ENCODE results near the gene GATA6.

The GATA6 gene

GRCh38 chr18:22171258-22172119 lies 2.1 kb downstream of the GATA6 start:
- Histone ChIP-seq H3K4me1 (ENCODE audit: control insufficient read depth in 1 of 2, insufficient read depth in 1 of 2, low read depth in 1 of 2, low read length in 1 of 2) (peaks cover 18 to 26% of the 10 kb centered on the region in 2 experiments), H3K36me3 (no peaks in the 10 kb centered on the region), H3K27ac (no peak overlapping the region), H3K27me3 (peaks cover 100% of the 10 kb centered on the region), H3K4me3 (ENCODE audit: low read depth in 1 of 2, low read length in 1 of 2) (peak overlapping the region in 1 of 2 experiments; percentile 53), H3K9me3 (no peaks in the 10 kb centered on the region)
- TF ChIP-seq, protein P1, sequence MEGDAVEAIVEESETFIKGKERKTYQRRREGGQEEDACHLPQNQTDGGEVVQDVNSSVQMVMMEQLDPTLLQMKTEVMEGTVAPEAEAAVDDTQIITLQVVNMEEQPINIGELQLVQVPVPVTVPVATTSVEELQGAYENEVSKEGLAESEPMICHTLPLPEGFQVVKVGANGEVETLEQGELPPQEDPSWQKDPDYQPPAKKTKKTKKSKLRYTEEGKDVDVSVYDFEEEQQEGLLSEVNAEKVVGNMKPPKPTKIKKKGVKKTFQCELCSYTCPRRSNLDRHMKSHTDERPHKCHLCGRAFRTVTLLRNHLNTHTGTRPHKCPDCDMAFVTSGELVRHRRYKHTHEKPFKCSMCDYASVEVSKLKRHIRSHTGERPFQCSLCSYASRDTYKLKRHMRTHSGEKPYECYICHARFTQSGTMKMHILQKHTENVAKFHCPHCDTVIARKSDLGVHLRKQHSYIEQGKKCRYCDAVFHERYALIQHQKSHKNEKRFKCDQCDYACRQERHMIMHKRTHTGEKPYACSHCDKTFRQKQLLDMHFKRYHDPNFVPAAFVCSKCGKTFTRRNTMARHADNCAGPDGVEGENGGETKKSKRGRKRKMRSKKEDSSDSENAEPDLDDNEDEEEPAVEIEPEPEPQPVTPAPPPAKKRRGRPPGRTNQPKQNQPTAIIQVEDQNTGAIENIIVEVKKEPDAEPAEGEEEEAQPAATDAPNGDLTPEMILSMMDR (IDR thresholded peaks at IDR 0.05) = no peak

DNA sequence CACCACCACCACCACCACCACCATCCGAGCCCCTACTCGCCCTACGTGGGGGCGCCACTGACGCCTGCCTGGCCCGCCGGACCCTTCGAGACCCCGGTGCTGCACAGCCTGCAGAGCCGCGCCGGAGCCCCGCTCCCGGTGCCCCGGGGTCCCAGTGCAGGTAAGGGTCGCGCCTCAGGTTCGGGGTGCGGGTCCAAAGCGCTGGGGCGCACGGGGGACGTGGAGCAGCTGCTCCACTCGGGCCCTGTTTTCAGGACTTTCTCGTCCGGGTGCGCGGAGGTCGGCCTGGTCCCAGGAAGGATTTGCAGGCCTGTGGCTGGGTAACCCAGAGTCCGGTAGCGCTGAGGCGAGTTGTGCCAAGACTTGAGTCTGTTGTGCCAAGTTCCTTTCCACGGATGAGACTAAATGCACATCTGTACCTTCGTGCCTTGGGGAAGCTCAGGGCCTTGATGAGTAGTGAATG lies 2.8 kb downstream of the GATA6 start:
- Histone ChIP-seq H3K4me1 (ENCODE audit: control insufficient read depth in 1 of 2, insufficient read depth in 1 of 2, low read depth in 1 of 2, low read length in 1 of 2) (peaks cover 18 to 26% of the 10 kb centered on the region in 2 experiments), H3K4me3 (ENCODE audit: low read depth in 1 of 2, low read length in 1 of 2) (no peak overlapping the region), H3K9me3 (no peaks in the 10 kb centered on the region), H3K36me3 (no peaks in the 10 kb centered on the region), H3K27ac (no peak overlapping the region), H3K27me3 (peaks cover 100% of the 10 kb centered on the region)
- TF ChIP-seq, protein P1 (IDR thresholded peaks at IDR 0.05) = no peak

DNA sequence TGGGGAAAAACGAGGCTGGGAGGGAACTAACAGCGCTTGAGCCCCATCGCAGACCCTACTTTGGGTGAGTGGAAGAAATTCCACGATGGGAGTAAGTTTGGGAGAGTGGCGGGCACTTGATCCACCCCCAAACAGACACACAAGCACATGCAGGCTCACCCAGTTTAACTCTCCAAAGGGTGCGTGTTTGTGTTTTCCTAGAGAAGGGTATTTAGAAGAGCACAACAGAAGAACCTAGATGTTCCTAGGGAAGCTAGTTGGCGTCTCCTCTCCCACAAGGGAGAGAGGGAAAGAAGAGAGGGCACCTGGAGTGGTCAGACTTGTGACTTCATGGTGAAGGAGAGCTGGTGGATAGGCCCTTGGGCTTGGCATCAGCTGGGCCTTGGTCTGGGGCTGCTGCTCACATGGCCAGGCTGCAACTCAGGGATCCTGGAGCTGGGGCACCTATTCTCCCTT lies 3.2 kb downstream of the GATA6 start:
- Histone ChIP-seq H3K9me3 (no peaks in the 10 kb centered on the region), H3K4me3 (ENCODE audit: low read depth in 1 of 2, low read length in 1 of 2) (no peak overlapping the region), H3K27ac (no peak overlapping the region)

GRCh38 chr18:22173221-22173927 lies 4.0 kb downstream of the GATA6 start:
- TF ChIP-seq, protein P1 (IDR thresholded peaks at IDR 0.05) = no peak
- H3K27me3 ChIP-seq = peaks cover 100% of the 10 kb centered on the region
- H3K9me3 ChIP-seq = no peaks in the 10 kb centered on the region
- H3K4me3 ChIP-seq (ENCODE audit: low read depth in 1 of 2, low read length in 1 of 2) = no peak overlapping the region
- peaks cover 18 to 26% of the 10 kb centered on the region in 2 experiments for H3K4me1 ChIP-seq (ENCODE audit: control insufficient read depth in 1 of 2, insufficient read depth in 1 of 2, low read depth in 1 of 2, low read length in 1 of 2)
- H3K36me3 ChIP-seq = no peaks in the 10 kb centered on the region
- H3K27ac ChIP-seq = no peak overlapping the region

More for the DNA sequence above, 3.2 kb downstream of the GATA6 start:
- Histone ChIP-seq H3K27me3 (peaks cover 100% of the 10 kb centered on the region), H3K4me1 (ENCODE audit: control insufficient read depth in 1 of 2, insufficient read depth in 1 of 2, low read depth in 1 of 2, low read length in 1 of 2) (peaks cover 18 to 26% of the 10 kb centered on the region in 2 experiments), H3K36me3 (no peaks in the 10 kb centered on the region)
- TF ChIP-seq, protein P1 (IDR thresholded peaks at IDR 0.05) = no peak

GRCh38 chr18:22173928-22174301 lies 4.5 kb downstream of the GATA6 start:
- Histone ChIP-seq H3K9me3 (no peaks in the 10 kb centered on the region), H3K4me3 (ENCODE audit: low read depth in 1 of 2, low read length in 1 of 2) (no peak overlapping the region), H3K27me3 (peaks cover 100% of the 10 kb centered on the region), H3K4me1 (ENCODE audit: control insufficient read depth in 1 of 2, insufficient read depth in 1 of 2, low read depth in 1 of 2, low read length in 1 of 2) (peaks cover 18 to 24% of the 10 kb centered on the region in 2 experiments), H3K27ac (no peak overlapping the region), H3K36me3 (no peaks in the 10 kb centered on the region)
- TF ChIP-seq, protein P1 (IDR thresholded peaks at IDR 0.05) = no peak

Measured in neutrophil (primary cell).